Stimulated activated CD8-positive, alpha-beta memory T cell treated with anti-CD3 and anti-CD28 coated beads, Interleukin-12 subunit alpha, Interleukin-12 subunit beta, amount 100 ng/mL, for 24 hours (primary cell): ENCODE results near the gene RAB3GAP2.
"Not testable (repeated sequence)": the region's sequence is repeated elsewhere in the genome, so short reads cannot be mapped to it uniquely, and the experiment has no call there.

Source experiments
- DNase-seq: peaks from one replicate; pipeline ENCODE4 v3.0.0-alpha.2; 2020; ENCODE audit errors: extremely low read depth

RAB3GAP2 gene

GRCh38 chr1:220283625-220284024 lies 11.4 kb upstream of the RAB3GAP2 start:
- no peak for DNase-seq

GRCh38 chr1:220281159-220281574 lies 8.9 kb upstream of the RAB3GAP2 start:
- no peak for DNase-seq

- no peak for DNase-seq
Measured at GRCh38 chr1:220280249-220280648, 8.0 kb upstream of the RAB3GAP2 start.

- no peak for DNase-seq
Measured at GRCh38 chr1:220278991-220279390, 6.7 kb upstream of the RAB3GAP2 start.

GRCh38 chr1:220275430-220275829 lies 3.2 kb upstream of the RAB3GAP2 start:
- no peak for DNase-seq

- DNase-seq = no peak
Measured at GRCh38 chr1:220274251-220274855, 2.1 kb upstream of the RAB3GAP2 start.

- DNase-seq = no peak
Measured at GRCh38 chr1:220272841-220273090, 513 bp upstream of the RAB3GAP2 start.

GRCh38 chr1:220271706-220272046 lies 577 bp downstream of the RAB3GAP2 start:
- no peak for DNase-seq

- DNase-seq = no peak
Measured at GRCh38 chr1:220269036-220269435, 3.2 kb downstream of the RAB3GAP2 start.

GRCh38 chr1:220267630-220268029 lies 4.6 kb downstream of the RAB3GAP2 start:
- DNase-seq = no peak

- DNase-seq = not testable (repeated sequence)
Measured at GRCh38 chr1:220260228-220260627, 12.0 kb downstream of the RAB3GAP2 start.

GRCh38 chr1:220259756-220260155 lies 12.5 kb downstream of the RAB3GAP2 start:
- not testable (repeated sequence) for DNase-seq

GRCh38 chr1:220256194-220256593 lies 16.1 kb downstream of the RAB3GAP2 start:
- DNase-seq = not testable (repeated sequence)

GRCh38 chr1:220255204-220255603 lies 17.0 kb downstream of the RAB3GAP2 start:
- DNase-seq = no peak

GRCh38 chr1:220253290-220253689 lies 19.0 kb downstream of the RAB3GAP2 start:
- DNase-seq = not testable (repeated sequence)

- DNase-seq = no peak
Measured at GRCh38 chr1:220251272-220251671, 21.0 kb downstream of the RAB3GAP2 start.

- no peak for DNase-seq
Measured at GRCh38 chr1:220250681-220251080, 21.6 kb downstream of the RAB3GAP2 start.

GRCh38 chr1:220249522-220249921 lies 22.7 kb downstream of the RAB3GAP2 start:
- no peak for DNase-seq

- not testable (repeated sequence) for DNase-seq
Measured at GRCh38 chr1:220248715-220249265, 23.5 kb downstream of the RAB3GAP2 start.

- not testable (repeated sequence) for DNase-seq
Measured at GRCh38 chr1:220245900-220246299, 26.4 kb downstream of the RAB3GAP2 start.

GRCh38 chr1:220243947-220244346 lies 28.3 kb downstream of the RAB3GAP2 start:
- DNase-seq = no peak

GRCh38 chr1:220241072-220241663 lies 31.1 kb downstream of the RAB3GAP2 start:
- no peak for DNase-seq

- DNase-seq = no peak
Measured at GRCh38 chr1:220239966-220240365, 32.3 kb downstream of the RAB3GAP2 start.

GRCh38 chr1:220239213-220239612 lies 33.0 kb downstream of the RAB3GAP2 start:
- no peak for DNase-seq
